ENCODE data around the gene DAB1. TPM values are rescaled to one million over a fixed set of nuclear protein-coding genes. Genes with fewer than 3 reads are reported as not detected.

The DAB1 gene
- total RNA-seq, 2 donors from 2014 or later = not detected

GRCh38 chr1:57190898-57191297 is 233.0 kb downstream of the DAB1 start:
- no peaks in the 10 kb centered on the region for H3K9me3 Mint-ChIP-seq
- DNase-seq (ENCODE audit: low spot score) (no peak), ATAC-seq (no peak)
- no peaks in the 10 kb centered on the region for H3K4me1 Mint-ChIP-seq (ENCODE audit: low read depth in 2 of 2)
- no peak overlapping the region for H3K4me3 Mint-ChIP-seq
- no peaks in the 10 kb centered on the region for H3K36me3 Mint-ChIP-seq
- H3K27ac Mint-ChIP-seq = no peak overlapping the region
- H3K27me3 Mint-ChIP-seq = peaks cover 10 to 23% of the 10 kb centered on the region in 2 donors

GRCh38 chr1:57188168-57188567 is 235.7 kb downstream of the DAB1 start:
- H3K27ac Mint-ChIP-seq = no peak overlapping the region
- DNase-seq (ENCODE audit: low spot score) = no peak
- H3K4me3 Mint-ChIP-seq = no peak overlapping the region
- no peaks in the 10 kb centered on the region for H3K36me3 Mint-ChIP-seq
- H3K27me3 Mint-ChIP-seq = peaks cover 7 to 17% of the 10 kb centered on the region in 2 donors
- no peaks in the 10 kb centered on the region for H3K4me1 Mint-ChIP-seq (ENCODE audit: low read depth in 2 of 2)
- H3K9me3 Mint-ChIP-seq = no peaks in the 10 kb centered on the region
- no peak for ATAC-seq

GRCh38 chr1:57186455-57186854 is 237.4 kb downstream of the DAB1 start:
- Mint-ChIP-seq H3K4me1 (ENCODE audit: low read depth in 2 of 2) (no peaks in the 10 kb centered on the region), H3K27ac (no peak overlapping the region), H3K36me3 (no peaks in the 10 kb centered on the region), H3K27me3 (peaks cover 4 to 17% of the 10 kb centered on the region in 2 donors), H3K4me3 (no peak overlapping the region), H3K9me3 (no peaks in the 10 kb centered on the region)
- ATAC-seq = no peak
- DNase-seq (ENCODE audit: low spot score) = no peak

- Mint-ChIP-seq H3K4me3 (no peak overlapping the region), H3K4me1 (ENCODE audit: low read depth in 2 of 2) (no peaks in the 10 kb centered on the region)
- no peak for DNase-seq (ENCODE audit: low spot score)
Observed at GRCh38 chr1:57179001-57179400, 244.9 kb downstream of the DAB1 start.

GRCh38 chr1:57175506-57175905 is 248.4 kb downstream of the DAB1 start:
- ATAC-seq (no peak), DNase-seq (ENCODE audit: low spot score) (no peak)
- no peaks in the 10 kb centered on the region for H3K36me3 Mint-ChIP-seq
- peaks cover 4% of the 10 kb centered on the region for H3K9me3 Mint-ChIP-seq
- no peak overlapping the region for H3K27ac Mint-ChIP-seq
- peaks cover 8 to 24% of the 10 kb centered on the region in 2 donors for H3K27me3 Mint-ChIP-seq
- H3K4me3 Mint-ChIP-seq = no peak overlapping the region
- H3K4me1 Mint-ChIP-seq (ENCODE audit: low read depth in 2 of 2) = no peaks in the 10 kb centered on the region

More at GRCh38 chr1:57179001-57179400, 244.9 kb downstream of the DAB1 start:
- Mint-ChIP-seq H3K36me3 (no peaks in the 10 kb centered on the region), H3K27me3 (peaks cover 9 to 25% of the 10 kb centered on the region in 2 donors), H3K27ac (no peak overlapping the region), H3K9me3 (peaks cover 4% of the 10 kb centered on the region)
- no peak for ATAC-seq

GRCh38 chr1:57172040-57172439 is 251.8 kb downstream of the DAB1 start:
- Mint-ChIP-seq H3K27me3 (peaks cover 21% of the 10 kb centered on the region in 2 donors), H3K4me1 (ENCODE audit: low read depth in 2 of 2) (no peaks in the 10 kb centered on the region), H3K27ac (no peak overlapping the region), H3K9me3 (peaks cover 4% of the 10 kb centered on the region), H3K36me3 (no peaks in the 10 kb centered on the region), H3K4me3 (no peak overlapping the region)
- DNase-seq (ENCODE audit: low spot score) (no peak), ATAC-seq (no peak)

- Mint-ChIP-seq H3K4me3 (no peak overlapping the region), H3K27ac (no peak overlapping the region), H3K27me3 (peaks cover 13 to 24% of the 10 kb centered on the region in 2 donors), H3K9me3 (no peaks in the 10 kb centered on the region), H3K4me1 (ENCODE audit: low read depth in 2 of 2) (no peaks in the 10 kb centered on the region), H3K36me3 (no peaks in the 10 kb centered on the region)
- DNase-seq (ENCODE audit: low spot score) (no peak), ATAC-seq (no peak)
Observed at GRCh38 chr1:57167997-57168396, 255.9 kb downstream of the DAB1 start.

- peaks cover 14 to 26% of the 10 kb centered on the region in 2 donors for H3K27me3 Mint-ChIP-seq
- ATAC-seq = no peak
Observed at GRCh38 chr1:57165546-57165945, 258.3 kb downstream of the DAB1 start.

GRCh38 chr1:57164584-57164983 is 259.3 kb downstream of the DAB1 start:
- Mint-ChIP-seq H3K36me3 (no peaks in the 10 kb centered on the region), H3K9me3 (no peaks in the 10 kb centered on the region), H3K27ac (no peak overlapping the region), H3K27me3 (peaks cover 14 to 25% of the 10 kb centered on the region in 2 donors), H3K4me1 (ENCODE audit: low read depth in 2 of 2) (no peaks in the 10 kb centered on the region), H3K4me3 (no peak overlapping the region)
- DNase-seq (ENCODE audit: low spot score) = no peak
- no peak for ATAC-seq

More at GRCh38 chr1:57165546-57165945, 258.3 kb downstream of the DAB1 start:
- H3K27ac Mint-ChIP-seq = no peak overlapping the region
- no peak for DNase-seq (ENCODE audit: low spot score)
- no peaks in the 10 kb centered on the region for H3K36me3 Mint-ChIP-seq
- H3K4me1 Mint-ChIP-seq (ENCODE audit: low read depth in 2 of 2) = no peaks in the 10 kb centered on the region
- no peak overlapping the region for H3K4me3 Mint-ChIP-seq
- H3K9me3 Mint-ChIP-seq = no peaks in the 10 kb centered on the region

GRCh38 chr1:57163789-57164188 is 260.1 kb downstream of the DAB1 start:
- H3K27ac Mint-ChIP-seq = no peak overlapping the region
- ATAC-seq = no peak

GRCh38 chr1:57163325-57163724 is 260.5 kb downstream of the DAB1 start:
- H3K4me3 Mint-ChIP-seq = no peak overlapping the region
- ATAC-seq (no peak), DNase-seq (ENCODE audit: low spot score) (no peak)
- H3K27me3 Mint-ChIP-seq = peaks cover 14 to 21% of the 10 kb centered on the region in 2 donors
- H3K27ac Mint-ChIP-seq = no peak overlapping the region
- H3K4me1 Mint-ChIP-seq (ENCODE audit: low read depth in 2 of 2) = no peaks in the 10 kb centered on the region
- no peaks in the 10 kb centered on the region for H3K36me3 Mint-ChIP-seq
- no peaks in the 10 kb centered on the region for H3K9me3 Mint-ChIP-seq

More at GRCh38 chr1:57163789-57164188, 260.1 kb downstream of the DAB1 start:
- H3K9me3 Mint-ChIP-seq = no peaks in the 10 kb centered on the region
- no peaks in the 10 kb centered on the region for H3K36me3 Mint-ChIP-seq
- peaks cover 14 to 24% of the 10 kb centered on the region in 2 donors for H3K27me3 Mint-ChIP-seq
- no peak for DNase-seq (ENCODE audit: low spot score)
- H3K4me1 Mint-ChIP-seq (ENCODE audit: low read depth in 2 of 2) = no peaks in the 10 kb centered on the region
- no peak overlapping the region for H3K4me3 Mint-ChIP-seq

- Mint-ChIP-seq H3K27ac (no peak overlapping the region), H3K27me3 (peaks cover 15 to 20% of the 10 kb centered on the region in 2 donors), H3K9me3 (no peaks in the 10 kb centered on the region), H3K4me3 (no peak overlapping the region), H3K36me3 (no peaks in the 10 kb centered on the region), H3K4me1 (ENCODE audit: low read depth in 2 of 2) (peaks cover 0 to under 1% of the 10 kb centered on the region in 2 donors)
- ATAC-seq = no peak
- DNase-seq (ENCODE audit: low spot score) = no peak
Observed at GRCh38 chr1:57162607-57163261, 261.1 kb downstream of the DAB1 start.

GRCh38 chr1:57160594-57160993 is 263.3 kb downstream of the DAB1 start:
- no peaks in the 10 kb centered on the region for H3K36me3 Mint-ChIP-seq
- peaks cover 21 to 37% of the 10 kb centered on the region in 2 donors for H3K27me3 Mint-ChIP-seq
- H3K27ac Mint-ChIP-seq = no peak overlapping the region
- ATAC-seq = no peak
- H3K4me1 Mint-ChIP-seq (ENCODE audit: low read depth in 2 of 2) = peaks cover 0 to 6% of the 10 kb centered on the region in 2 donors
- DNase-seq (ENCODE audit: low spot score) = no peak
- H3K9me3 Mint-ChIP-seq = no peaks in the 10 kb centered on the region
- no peak overlapping the region for H3K4me3 Mint-ChIP-seq

- ATAC-seq (no peak), DNase-seq (ENCODE audit: low spot score) (no peak)
- Mint-ChIP-seq H3K9me3 (no peaks in the 10 kb centered on the region), H3K4me3 (no peak overlapping the region), H3K4me1 (ENCODE audit: low read depth in 2 of 2) (peaks cover 0 to 6% of the 10 kb centered on the region in 2 donors), H3K27ac (no peak overlapping the region), H3K36me3 (no peaks in the 10 kb centered on the region), H3K27me3 (peaks cover 32 to 51% of the 10 kb centered on the region in 2 donors)
Observed at GRCh38 chr1:57158604-57158998, 265.3 kb downstream of the DAB1 start.

Data from natural killer cell treated with Interleukin-12 subunit alpha and Interleukin-12 subunit beta and Interleukin-15 and Interleukin-18, amount 100 ng/mL, for 72 hours (primary cell).